AG04450 (cell line): Measurements from ENCODE around the gene CNNM3. TPM values are rescaled to one million over a fixed set of nuclear protein-coding genes. Genes with fewer than 3 reads are reported as not detected.

Experiments
- CTCF ChIA-PET: fragments of 300-600, 350-600 bp; formaldehyde crosslinking; extraction: SDS; loops from one replicate; lab custom pipeline; 2022; ENCODE audit warnings: antibody characterized with exemption, inconsistent platforms; lab: Charles Lee
- POLR2A ChIA-PET: fragments of 350-600 bp; formaldehyde crosslinking; extraction: SDS; loops from one replicate; lab custom pipeline; 2021; ENCODE audit warnings: antibody characterized with exemption, inconsistent platforms; lab: Yijun Ruan, JAX
- DNase-seq: peaks from one replicate; pipeline ENCODE4 v3.0.0-alpha.2; 2011; ENCODE audit warnings: low read depth, low spot score
- H3K27ac ChIP-seq: one replicate; pipeline ENCODE4 v1.5.1; 2012; ENCODE audit warnings: low read depth, low read length, control low read depth
- H3K27me3 ChIP-seq: one replicate; pipeline ENCODE4 v1.6.0; 2012; ENCODE audit warnings: low read length; ENCODE audit not compliant: control insufficient read depth, insufficient read depth
- H3K4me3 ChIP-seq: 2 replicates; pipeline ENCODE4 v1.5.1; 2011; ENCODE audit warnings: mild to moderate bottlenecking, low read depth, low read length, control low read depth
- H3K9me3 ChIP-seq: 2 replicates; pipeline ENCODE4 v1.5.1; 2012; ENCODE audit warnings: low read length; ENCODE audit not compliant: control insufficient read depth, insufficient read depth
- polyA plus RNA-seq: library from polyadenylated mRNA; depleted of rRNA; stranded (reverse); fragments of >200 nt; gene quantifications from 2 replicates; pipeline ENCODE4 v1.2.3, GENCODE V29; 2011
- TF ChIP-seq, protein P1 (sequence below): IDR thresholded peaks from 2 replicates; pipeline ENCODE4 v1.5.1; 2011; ENCODE audit warnings: low read depth, low read length, control low read depth, inconsistent platforms

CNNM3 gene
- polyA plus RNA-seq, 1 experiment: 5.1 TPM

DNA sequence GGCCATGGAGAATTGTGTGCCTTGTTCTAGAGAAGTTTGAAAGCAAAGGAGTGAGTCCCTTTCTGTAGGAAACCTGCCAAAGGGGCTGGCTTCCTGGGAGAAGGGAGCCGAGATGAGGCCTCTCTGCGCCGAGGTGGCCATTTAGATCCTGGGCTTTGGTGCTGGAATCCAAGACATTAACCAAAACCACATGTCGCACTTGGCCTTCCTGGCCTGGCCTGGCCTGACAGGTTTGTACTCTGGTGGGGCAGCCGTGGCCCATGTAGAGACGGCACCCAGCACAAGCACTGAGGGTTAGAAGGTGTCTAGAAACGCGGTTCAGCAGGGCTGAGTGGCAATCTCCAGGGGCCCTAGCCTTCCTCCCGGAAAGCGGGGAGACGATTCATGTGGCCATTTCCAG is 7.1 kb downstream of the CNNM3 start:
- H3K27me3 ChIP-seq: no peaks in the 10 kb centered on the region

DNA sequence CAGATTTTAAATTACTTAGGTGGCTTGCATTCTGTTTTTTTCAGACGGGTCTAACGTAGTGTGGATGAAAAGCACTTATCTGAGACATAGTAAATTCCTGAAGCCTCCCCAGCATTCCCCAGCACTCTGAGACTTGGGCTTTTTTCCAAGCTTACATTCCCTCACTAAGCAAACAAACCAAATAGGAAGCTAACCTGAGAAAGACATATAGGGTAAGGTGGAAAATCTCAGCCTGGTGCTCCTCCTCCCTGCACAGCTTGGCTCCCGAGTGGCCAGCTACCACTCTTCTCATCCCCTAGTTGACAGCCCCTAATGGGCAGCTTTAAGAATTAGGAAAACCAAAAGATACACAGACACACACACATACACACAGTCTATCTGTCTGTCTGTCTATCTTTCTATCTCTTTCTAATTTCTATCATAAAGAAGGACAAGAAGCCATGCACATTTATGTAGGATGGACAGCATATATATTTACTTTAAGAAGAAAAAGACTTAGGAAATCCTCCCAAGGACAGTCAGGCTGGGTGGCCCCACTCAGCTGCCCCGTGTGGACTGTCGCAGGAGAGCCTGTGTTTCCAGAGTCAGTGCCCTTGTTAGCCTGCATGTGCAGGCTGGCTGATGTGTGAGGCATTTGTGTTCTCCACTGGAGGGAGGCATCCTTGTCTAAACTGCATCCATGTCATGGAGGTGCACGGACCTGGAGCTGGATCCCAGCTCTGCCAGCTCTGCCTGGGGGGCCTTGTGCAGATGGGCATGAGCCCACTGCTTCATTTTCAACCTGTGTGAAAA is 8.2 kb downstream of the CNNM3 start:
- ChIA-PET POLR2A (interaction anchor here (0.6 to 1.1 kb wide), 3 partner anchors 12 to 64 kb away, joined by 3 to 4 read pairs (median 3); no protein-coding TSS in a partner anchor), CTCF (interaction anchor here (0.5 to 1.6 kb wide), 5 partner anchors 10 to 288 kb away, joined by 3 read pairs; partner anchors contain the start of gene ANKRD36)
- no peaks in the 10 kb centered on the region for H3K27me3 ChIP-seq
- no peaks in the 10 kb centered on the region for H3K9me3 ChIP-seq
- H3K27ac ChIP-seq: no peak overlapping the region
- TF ChIP-seq, protein P1, sequence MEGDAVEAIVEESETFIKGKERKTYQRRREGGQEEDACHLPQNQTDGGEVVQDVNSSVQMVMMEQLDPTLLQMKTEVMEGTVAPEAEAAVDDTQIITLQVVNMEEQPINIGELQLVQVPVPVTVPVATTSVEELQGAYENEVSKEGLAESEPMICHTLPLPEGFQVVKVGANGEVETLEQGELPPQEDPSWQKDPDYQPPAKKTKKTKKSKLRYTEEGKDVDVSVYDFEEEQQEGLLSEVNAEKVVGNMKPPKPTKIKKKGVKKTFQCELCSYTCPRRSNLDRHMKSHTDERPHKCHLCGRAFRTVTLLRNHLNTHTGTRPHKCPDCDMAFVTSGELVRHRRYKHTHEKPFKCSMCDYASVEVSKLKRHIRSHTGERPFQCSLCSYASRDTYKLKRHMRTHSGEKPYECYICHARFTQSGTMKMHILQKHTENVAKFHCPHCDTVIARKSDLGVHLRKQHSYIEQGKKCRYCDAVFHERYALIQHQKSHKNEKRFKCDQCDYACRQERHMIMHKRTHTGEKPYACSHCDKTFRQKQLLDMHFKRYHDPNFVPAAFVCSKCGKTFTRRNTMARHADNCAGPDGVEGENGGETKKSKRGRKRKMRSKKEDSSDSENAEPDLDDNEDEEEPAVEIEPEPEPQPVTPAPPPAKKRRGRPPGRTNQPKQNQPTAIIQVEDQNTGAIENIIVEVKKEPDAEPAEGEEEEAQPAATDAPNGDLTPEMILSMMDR: no peak
- H3K4me3 ChIP-seq: no peak overlapping the region
- peak; percentile 41 for DNase-seq

More for the DNA sequence above, 7.1 kb downstream of the CNNM3 start:
- no peak overlapping the region for H3K27ac ChIP-seq
- ChIA-PET POLR2A (no interaction called here), CTCF (interaction anchor here (1.2 kb wide), 1 partner anchor 11 kb away, joined by 3 read pairs; no protein-coding TSS in a partner anchor)
- no peaks in the 10 kb centered on the region for H3K9me3 ChIP-seq
- no peak for DNase-seq
- no peak overlapping the region for H3K4me3 ChIP-seq
- TF ChIP-seq, protein P1: no peak

DNA sequence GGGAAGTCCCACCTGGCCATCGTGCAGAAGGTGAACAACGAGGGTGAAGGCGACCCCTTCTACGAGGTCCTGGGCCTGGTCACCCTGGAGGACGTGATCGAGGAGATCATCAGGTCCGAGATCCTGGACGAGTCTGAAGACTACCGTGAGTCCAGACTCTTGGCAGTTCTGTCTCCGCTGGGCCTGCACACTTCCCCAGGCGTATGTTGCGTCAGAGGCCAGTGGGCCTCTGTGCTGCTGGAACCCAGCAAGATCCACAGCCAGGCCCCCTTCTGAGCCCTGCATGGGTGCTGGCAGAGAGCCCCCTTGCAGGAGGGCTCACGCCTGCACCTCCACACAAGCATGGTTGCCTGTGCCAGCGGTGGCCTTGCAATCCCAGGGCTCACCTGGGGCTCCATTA is 9.0 kb downstream of the CNNM3 start:
- ChIA-PET POLR2A (no interaction called here), CTCF (interaction anchor here (0.5 to 1.6 kb wide), 5 partner anchors 34 to 288 kb away, joined by 3 to 5 read pairs (median 3); partner anchors contain the start of gene ANKRD36)
- DNase-seq: no peak
- Histone ChIP-seq H3K9me3 (no peaks in the 10 kb centered on the region), H3K4me3 (no peak overlapping the region), H3K27ac (no peak overlapping the region), H3K27me3 (no peaks in the 10 kb centered on the region)
- TF ChIP-seq, protein P1: no peak

DNA sequence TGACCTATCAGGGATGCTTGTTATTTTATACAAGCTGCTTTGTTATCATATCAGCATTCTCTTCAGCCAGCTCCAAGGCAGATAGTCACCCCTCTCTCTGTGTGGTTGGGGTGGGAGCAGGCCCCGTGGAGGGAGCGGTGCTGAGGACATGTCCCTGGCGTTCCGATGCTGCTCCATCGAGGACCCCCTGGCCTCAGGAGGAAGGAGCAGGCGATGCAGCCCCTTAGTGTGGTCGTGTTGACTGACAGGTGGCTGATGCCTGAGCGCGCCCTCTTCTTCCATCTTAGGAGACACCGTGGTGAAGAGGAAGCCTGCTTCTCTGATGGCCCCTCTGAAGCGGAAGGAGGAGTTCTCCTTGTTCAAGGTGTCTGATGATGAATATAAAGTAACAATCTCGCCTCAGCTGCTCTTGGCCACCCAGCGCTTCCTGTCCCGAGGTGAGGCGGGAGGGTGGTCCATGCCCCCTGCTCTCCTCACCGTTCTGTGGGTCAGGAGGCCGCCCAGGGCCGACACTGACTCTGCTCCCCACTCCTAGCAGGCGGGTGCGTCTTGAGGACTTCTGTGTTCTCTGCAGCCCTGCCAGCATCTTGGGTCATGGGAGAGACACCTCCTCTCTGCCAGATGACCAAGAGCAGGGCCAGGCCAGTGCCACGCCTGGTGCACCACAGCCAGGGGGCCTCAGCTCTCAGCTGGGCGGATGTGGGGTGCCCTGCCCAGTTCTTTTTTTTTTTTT is 10.6 kb downstream of the CNNM3 start:
- Histone ChIP-seq H3K9me3 (no peaks in the 10 kb centered on the region), H3K4me3 (no peak overlapping the region), H3K27ac (no peak overlapping the region), H3K27me3 (no peaks in the 10 kb centered on the region)
- TF ChIP-seq, protein P1: no peak
- no peak for DNase-seq
- POLR2A ChIA-PET: no interaction called here
- CTCF ChIA-PET: interaction anchor here (0.6 to 0.7 kb wide), 2 partner anchors 24 to 63 kb away, joined by 3 read pairs; no protein-coding TSS in a partner anchor
